ENCODE measurements around the gene SAMD4A.
A peak's percentile ranks its signal among the peaks of the same experiment; 100 is the strongest.

Gene SAMD4A

GRCh38 chr14:54565785-54566409, 1.0 kb upstream of the SAMD4A start:
- peak; percentile 28 for DNase-seq

- no peak for DNase-seq
Observed at GRCh38 chr14:54567224-54567638, 303 bp downstream of the SAMD4A start.

GRCh38 chr14:54567639-54568561, 972 bp downstream of the SAMD4A start:
- DNase-seq, result no peak

- DNase-seq, result no peak
Observed at GRCh38 chr14:54568821-54569595, 2.1 kb downstream of the SAMD4A start.

- DNase-seq, result no peak
Observed at GRCh38 chr14:54570047-54570446, 3.1 kb downstream of the SAMD4A start.

GRCh38 chr14:54570631-54571415, 3.9 kb downstream of the SAMD4A start:
- DNase-seq, result no peak

GRCh38 chr14:54572316-54572715, 5.4 kb downstream of the SAMD4A start:
- no peak for DNase-seq

GRCh38 chr14:54574528-54574927, 7.6 kb downstream of the SAMD4A start:
- no peak for DNase-seq

- no peak for DNase-seq
Observed at GRCh38 chr14:54577494-54577893, 10.6 kb downstream of the SAMD4A start.

GRCh38 chr14:54577977-54578376, 11.0 kb downstream of the SAMD4A start:
- no peak for DNase-seq

GRCh38 chr14:54579621-54580020, 12.7 kb downstream of the SAMD4A start:
- no peak for DNase-seq

- no peak for DNase-seq
Observed at GRCh38 chr14:54580933-54581332, 14.0 kb downstream of the SAMD4A start.

GRCh38 chr14:54582334-54582733, 15.4 kb downstream of the SAMD4A start:
- DNase-seq, result no peak

- DNase-seq, result no peak
Observed at GRCh38 chr14:54584097-54584496, 17.2 kb downstream of the SAMD4A start.

- no peak for DNase-seq
Observed at GRCh38 chr14:54585214-54585613, 18.3 kb downstream of the SAMD4A start.

- DNase-seq, result no peak
Observed at GRCh38 chr14:54589076-54589475, 22.1 kb downstream of the SAMD4A start.

- DNase-seq, result no peak
Observed at GRCh38 chr14:54589843-54590242, 22.9 kb downstream of the SAMD4A start.

GRCh38 chr14:54590481-54590880, 23.6 kb downstream of the SAMD4A start:
- no peak for DNase-seq

- DNase-seq, result no peak
Observed at GRCh38 chr14:54591461-54591860, 24.5 kb downstream of the SAMD4A start.

GRCh38 chr14:54591866-54592265, 24.9 kb downstream of the SAMD4A start:
- no peak for DNase-seq

- DNase-seq, result no peak
Observed at GRCh38 chr14:54593860-54594259, 26.9 kb downstream of the SAMD4A start.

GRCh38 chr14:54594537-54594936, 27.6 kb downstream of the SAMD4A start:
- DNase-seq, result no peak
